GM12891 (cell line): ENCODE measurements around the gene OR5V1.
A peak's percentile ranks its signal among the peaks of the same experiment; 100 is the strongest.
"Not testable (repeated sequence)": the region's sequence is repeated elsewhere in the genome, so short reads cannot be mapped to it uniquely, and the experiment has no call there.

Source experiments
- DNase-seq: peaks from one replicate; pipeline ENCODE4 v3.0.0; 2011; ENCODE audit warnings: low spot score; ENCODE audit not compliant: insufficient read length
- FAIRE-seq: peaks from 2 replicates; lab custom pipeline; 2011; peaks lifted over from hg19 to GRCh38; lab: Jason Lieb, UNC
- PAX5 ChIP-seq: IDR thresholded peaks from 2 replicates; pipeline ENCODE4 v1.6.1; 2011; ENCODE audit warnings: low read length, moderate library complexity, mild to moderate bottlenecking; ENCODE audit not compliant: insufficient read depth, severe bottlenecking
- POLR2A ChIP-seq: IDR thresholded peaks from 2 replicates; pipeline ENCODE4 v1.6.1; 2011; ENCODE audit warnings: low read depth, low read length, control low read depth
- POLR2AphosphoS5 ChIP-seq: IDR thresholded peaks from 2 replicates; pipeline ENCODE4 v1.6.1; 2011; ENCODE audit warnings: low read depth, low read length, control low read depth
- POU2F2 ChIP-seq: IDR thresholded peaks from 2 replicates; pipeline ENCODE4 v1.6.1; 2011; ENCODE audit warnings: low read depth, mild to moderate bottlenecking, control low read depth, low read length, moderate library complexity
- SPI1 ChIP-seq: IDR thresholded peaks from 2 replicates; pipeline ENCODE4 v1.6.1; 2011; ENCODE audit warnings: low read depth, low read length, control low read depth
- TAF1 ChIP-seq: IDR thresholded peaks from 2 replicates; pipeline ENCODE4 v1.6.1; 2011; ENCODE audit warnings: low read depth, low read length, control low read depth

Gene OR5V1

GRCh38 chr6:29345380-29345779 is 23.3 kb downstream of the OR5V1 start:
- no peak for TF ChIP-seq SPI1
- FAIRE-seq (no peak), DNase-seq (no peak)

DNA sequence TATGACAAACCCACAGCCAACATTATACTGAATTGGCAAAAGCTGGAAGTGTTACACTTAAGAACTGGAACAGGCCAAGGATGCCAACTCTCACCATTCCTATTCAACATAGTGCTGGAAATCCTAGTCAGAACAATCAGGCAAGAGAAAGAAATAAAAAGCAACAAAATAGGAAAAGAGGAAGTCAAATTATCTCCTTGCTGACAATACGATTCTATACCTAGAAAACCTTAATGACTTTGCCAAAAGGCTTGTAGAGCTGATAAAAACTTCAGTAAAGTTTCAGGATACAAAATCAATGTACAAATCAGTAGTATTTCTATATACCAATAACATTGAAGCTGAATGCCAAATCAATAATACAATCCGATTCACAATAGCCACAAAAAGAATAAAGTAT is 32.4 kb downstream of the OR5V1 start:
- FAIRE-seq = no peak
- no peak for DNase-seq
- TF ChIP-seq SPI1 = peak; percentile 36; the same call in 1 of the 2 replicates
- TF ChIP-seq POU2F2 = no peak
- no peak for TF ChIP-seq POLR2A
- TF ChIP-seq POLR2AphosphoS5 = no peak

GRCh38 chr6:29332676-29333075 is 36.0 kb downstream of the OR5V1 start:
- DNase-seq = no peak
- no peak for FAIRE-seq
- no peak for TF ChIP-seq POLR2AphosphoS5
- TF ChIP-seq SPI1 = no peak
- no peak for TF ChIP-seq PAX5
- no peak for TF ChIP-seq POU2F2
- TF ChIP-seq TAF1 = no peak
- no peak for TF ChIP-seq POLR2A

- TF ChIP-seq TAF1 (no peak), PAX5 (no peak), SPI1 (no peak), POU2F2 (no peak)
- no peak for FAIRE-seq
Observed at GRCh38 chr6:29325777-29326176, 42.9 kb downstream of the OR5V1 start.

DNA sequence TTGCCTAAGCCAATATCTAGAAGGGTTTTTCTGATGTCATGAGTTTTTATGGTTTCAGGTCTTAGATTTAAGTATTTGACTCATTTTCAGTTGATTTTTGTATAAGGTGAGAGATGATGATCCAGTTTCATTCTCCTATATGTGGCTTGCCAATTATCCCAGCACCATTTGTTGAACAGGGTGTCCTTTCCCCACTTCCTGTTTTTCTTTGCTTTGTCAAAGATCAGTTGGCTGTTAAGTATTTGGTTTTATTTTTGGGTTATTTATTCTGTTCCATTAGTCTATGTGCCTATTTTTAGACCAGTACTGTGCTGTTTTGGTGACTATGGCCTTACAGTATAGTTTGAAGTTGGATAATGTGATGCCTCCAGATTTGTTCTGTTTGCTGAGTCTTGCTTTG is 45.3 kb downstream of the OR5V1 start:
- not testable (repeated sequence) for DNase-seq, FAIRE-seq
- TF ChIP-seq SPI1 = peak; percentile 35

More at GRCh38 chr6:29325777-29326176, 42.9 kb downstream of the OR5V1 start:
- no peak for DNase-seq

- no peak for DNase-seq
- FAIRE-seq = no peak
- TF ChIP-seq TAF1 (no peak), POLR2A (no peak), SPI1 (no peak), POU2F2 (no peak), POLR2AphosphoS5 (no peak), PAX5 (no peak)
Observed at GRCh38 chr6:29319931-29320330, 48.7 kb downstream of the OR5V1 start.
